HG02642 (cell line): Measurements from ENCODE around the gene HOXC4.
"Not testable (repeated sequence)": the region's sequence is repeated elsewhere in the genome, so short reads cannot be mapped to it uniquely, and the experiment has no call there.

Experiments
- ATAC-seq: cut with Tn5 transposase; IDR thresholded peaks from one replicate; pipeline ENCODE4 v1.9.1; 2021; ENCODE audit warnings: mild to moderate bottlenecking; ENCODE audit not compliant: unreplicated experiment, poor library complexity

HOXC4 gene

GRCh38 chr12:54039417-54040147, 14.1 kb upstream of the HOXC4 start:
- ATAC-seq, result no peak

DNA sequence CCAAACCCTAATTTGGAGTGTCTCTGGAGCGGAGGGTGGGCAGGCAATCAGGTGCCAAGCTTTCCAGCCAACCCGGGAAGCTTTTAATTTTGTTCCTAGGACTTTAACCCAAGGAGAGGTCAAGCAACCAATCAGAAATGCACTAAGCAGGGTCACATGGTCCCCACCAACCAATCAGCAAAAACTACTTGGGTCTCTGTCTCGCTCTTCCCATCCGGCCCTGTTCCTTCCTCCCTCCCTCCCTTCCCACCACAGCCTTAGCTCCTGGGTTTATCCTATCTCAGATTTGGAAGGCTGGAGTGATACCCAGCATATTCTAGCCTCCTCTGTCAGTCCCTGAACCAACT, 13.5 kb upstream of the HOXC4 start:
- no peak for ATAC-seq

GRCh38 chr12:54040648-54041047, 13.0 kb upstream of the HOXC4 start:
- no peak for ATAC-seq

DNA sequence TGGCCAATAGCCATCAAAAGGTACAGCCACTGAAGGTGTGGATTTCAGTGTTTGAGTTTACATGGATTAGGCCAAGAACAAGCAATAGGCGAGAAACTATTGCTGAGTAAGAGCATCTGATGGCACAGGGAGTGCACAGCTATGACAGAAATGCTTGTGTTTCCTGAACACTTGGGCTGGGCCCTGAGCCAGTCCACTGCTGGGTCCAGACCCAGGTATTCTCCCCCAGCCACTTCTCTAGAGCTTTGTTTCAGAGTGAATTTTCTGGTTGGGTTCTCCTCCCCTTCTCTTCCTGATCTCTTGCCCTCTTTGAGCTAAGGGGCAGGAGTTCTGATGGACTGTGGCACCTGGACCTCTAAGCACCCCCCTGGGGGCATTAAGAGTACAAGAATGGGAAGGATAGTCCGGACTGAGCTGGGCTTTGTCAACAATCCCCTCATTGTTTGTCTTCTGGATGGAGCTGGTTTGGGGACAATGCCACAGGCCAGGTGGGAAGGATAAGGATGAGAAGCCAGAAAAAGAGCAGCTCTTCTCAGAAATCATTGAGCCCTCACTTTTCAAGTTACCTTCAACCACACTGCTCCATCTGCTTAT, 12.4 kb upstream of the HOXC4 start:
- no peak for ATAC-seq

DNA sequence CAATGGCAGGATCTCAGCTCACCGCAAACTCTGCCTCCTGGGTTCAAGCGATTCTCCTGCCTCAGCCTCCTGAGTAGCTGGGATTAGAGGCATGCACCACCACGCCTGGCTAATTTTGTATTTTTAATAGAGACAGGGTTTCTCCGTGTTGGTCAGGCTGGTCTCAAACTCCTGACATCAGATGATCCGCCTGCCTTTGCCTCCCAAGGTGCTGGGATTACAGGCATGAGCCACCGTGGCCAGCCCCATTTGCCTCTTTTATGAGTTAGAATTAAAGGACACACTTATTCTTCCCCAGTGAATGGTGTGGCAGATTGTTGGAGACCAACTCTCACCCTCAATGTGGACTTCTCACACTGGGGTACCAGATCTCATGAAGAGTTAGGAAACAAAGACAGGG, 11.6 kb upstream of the HOXC4 start:
- not testable (repeated sequence) for ATAC-seq

DNA sequence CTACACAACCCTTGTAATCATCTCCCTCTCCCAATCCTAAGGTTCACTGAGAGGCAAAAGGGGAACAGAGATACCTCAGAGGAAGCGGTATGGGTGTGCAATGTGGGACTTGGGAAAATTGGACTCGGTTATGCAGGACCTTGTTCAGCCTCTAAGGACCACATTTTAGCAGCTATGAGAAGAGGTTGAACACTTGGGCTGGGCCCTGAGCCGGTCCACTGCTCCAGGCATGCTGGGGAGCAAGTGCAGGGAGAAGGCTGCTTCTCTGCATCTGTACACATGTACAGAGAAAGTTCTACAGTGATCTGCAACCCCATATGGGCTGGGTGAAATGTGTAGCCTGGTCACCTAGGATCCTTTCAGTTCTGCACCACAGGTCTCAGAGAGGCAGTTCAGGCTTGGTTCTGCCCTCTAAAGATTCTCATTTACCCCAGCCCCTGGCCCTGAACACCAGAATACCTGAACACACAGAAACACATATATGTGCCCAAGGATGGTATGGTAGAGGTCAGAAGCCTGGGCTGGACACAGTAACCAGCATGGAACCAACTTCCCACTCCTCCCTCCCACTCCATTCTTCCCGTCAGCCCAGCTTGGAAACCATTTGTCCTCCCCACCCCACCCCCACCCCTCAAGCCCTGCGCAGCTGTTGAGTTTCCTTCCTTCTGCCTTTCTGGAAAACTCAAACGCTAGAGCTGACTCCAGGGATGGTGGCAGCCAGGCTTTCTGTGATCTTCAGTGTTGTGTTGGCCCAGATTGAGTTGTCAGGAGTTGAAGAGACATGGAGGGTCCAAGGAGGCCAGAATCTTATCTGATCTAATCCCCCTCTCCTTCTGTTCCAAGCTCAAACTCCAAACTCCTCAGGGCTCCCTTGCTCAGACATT, 10.4 kb upstream of the HOXC4 start:
- no peak for ATAC-seq

- ATAC-seq, result no peak
Measured at GRCh38 chr12:54044425-54045103, 9.1 kb upstream of the HOXC4 start.

DNA sequence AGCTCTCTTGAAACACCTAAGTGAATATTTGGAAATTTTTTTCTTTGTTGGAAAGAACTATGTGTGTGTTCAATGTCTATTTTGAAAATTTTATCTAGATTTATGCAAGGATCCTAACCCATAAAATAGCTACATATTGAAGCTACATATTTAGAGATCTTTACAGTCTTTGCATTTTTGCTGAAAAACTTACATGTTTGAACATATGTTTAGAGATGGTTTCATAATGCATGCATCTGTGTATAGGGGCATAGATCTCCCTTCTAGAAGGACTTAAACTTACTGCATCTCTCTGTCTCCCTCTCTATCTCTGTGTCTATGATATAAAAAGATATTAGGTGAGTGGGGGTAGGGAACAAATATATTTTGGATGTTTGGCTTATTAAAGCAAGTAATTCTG, 8.2 kb upstream of the HOXC4 start:
- ATAC-seq, result no peak

- ATAC-seq, result no peak
Measured at GRCh38 chr12:54045868-54046521, 7.6 kb upstream of the HOXC4 start.

DNA sequence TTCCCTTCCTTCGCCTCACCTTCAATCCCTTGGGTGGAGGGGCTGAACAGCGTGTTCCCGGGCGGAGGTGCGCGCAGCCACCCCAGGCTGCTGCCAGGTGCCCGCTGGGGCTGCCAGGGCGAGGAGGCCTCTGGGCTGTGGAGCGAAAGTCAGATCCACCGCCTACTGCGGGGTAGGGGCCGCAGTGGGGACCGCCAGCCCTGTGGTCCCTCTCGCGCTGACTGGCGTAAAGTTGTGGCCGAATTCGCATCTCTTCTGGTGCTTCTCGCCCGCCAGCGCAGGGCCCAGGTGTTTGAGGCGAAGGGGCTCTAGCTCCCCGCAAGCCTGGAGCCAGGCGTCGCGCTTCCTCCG, 6.9 kb upstream of the HOXC4 start:
- ATAC-seq, result no peak

DNA sequence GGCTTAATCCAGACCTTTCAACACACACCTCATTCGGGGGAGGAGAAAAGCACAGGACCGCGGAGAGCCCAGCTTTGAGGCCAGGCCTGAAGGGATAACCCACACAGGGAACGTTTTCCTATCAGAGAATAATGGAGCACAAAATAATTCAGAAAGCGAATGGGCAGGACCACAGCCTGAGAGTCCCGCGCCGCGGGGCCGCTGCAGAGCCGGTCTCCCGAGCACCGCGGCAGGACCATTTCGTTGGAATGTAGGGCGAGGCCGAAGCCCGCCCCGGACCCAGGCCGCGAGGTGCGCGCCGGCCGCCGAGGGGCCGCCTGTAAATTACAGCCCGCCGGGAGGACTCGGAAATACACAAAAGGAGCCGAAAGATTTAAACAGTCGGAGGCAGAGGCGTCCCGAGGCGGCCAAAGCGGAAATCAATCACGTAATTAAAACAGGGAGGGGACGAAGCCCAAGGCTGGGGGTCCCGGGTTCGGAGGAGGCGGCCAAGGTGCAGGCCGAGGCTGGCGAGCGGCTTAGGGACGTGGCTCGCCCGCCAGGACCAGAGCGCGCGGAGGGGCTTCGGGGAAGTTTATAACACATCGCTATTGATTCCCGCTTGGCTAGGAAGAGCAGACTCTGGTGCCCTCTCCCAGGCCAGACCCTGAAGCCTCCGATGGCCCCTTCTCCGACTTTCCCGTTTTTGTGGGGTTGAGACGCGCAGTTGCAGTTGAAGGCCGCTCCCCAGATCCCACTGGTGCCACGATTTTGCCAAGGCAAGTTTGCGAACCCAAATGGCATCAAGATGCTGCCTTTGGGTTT, 6.3 kb upstream of the HOXC4 start:
- no peak for ATAC-seq

GRCh38 chr12:54047964-54048303, 5.7 kb upstream of the HOXC4 start:
- no peak for ATAC-seq

DNA sequence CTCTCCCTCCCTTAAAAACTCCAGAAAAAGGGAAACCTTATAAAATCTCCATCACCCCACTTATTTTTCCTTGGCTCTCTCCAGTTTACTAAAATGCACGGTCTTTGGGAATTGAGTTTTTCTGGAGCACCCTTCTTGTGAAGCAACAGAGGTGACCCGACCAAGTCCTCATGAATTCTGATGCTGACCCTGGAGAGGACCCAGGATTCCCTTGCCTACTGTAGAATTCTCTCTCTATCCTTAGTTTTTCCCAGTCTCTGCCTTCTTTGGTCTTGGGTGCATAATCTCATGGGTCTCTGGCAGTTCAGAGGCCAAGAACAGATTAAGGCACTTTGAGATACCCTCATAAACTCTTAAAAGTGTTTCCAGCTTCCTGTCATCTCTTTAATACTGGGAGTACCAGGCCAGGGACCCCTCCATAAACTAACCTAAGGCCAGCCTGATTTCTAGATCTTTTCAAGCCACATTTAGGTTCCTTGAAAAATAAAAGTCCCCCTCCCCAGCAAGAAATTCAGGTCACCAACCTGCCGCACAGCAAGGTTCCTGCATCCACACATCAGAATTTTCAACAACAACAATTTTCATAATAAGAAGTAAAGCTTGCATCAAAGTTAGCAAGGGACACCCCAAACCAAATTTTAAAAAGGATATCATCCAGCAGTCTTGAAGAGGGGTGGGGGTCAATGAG, 5.1 kb upstream of the HOXC4 start:
- no peak for ATAC-seq

- ATAC-seq, result no peak
Measured at GRCh38 chr12:54049108-54049507, 4.5 kb upstream of the HOXC4 start.

DNA sequence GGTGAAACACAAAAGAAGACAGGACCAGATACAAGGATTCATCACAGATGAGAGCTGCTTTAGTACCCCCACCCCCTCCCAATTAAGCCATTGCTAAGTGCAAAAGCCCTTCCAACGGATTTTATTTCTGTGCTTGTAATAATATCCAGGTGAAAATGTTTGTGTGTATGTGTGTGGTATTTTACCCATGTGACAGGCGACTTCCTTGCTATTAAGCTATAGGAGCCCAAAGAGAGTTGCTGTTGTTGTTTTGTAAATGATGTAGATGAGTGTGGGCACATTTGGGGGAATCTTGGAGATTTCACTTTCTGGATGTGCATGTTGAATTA, 3.2 kb upstream of the HOXC4 start:
- ATAC-seq, result no peak

GRCh38 chr12:54051026-54051842, 2.4 kb upstream of the HOXC4 start:
- no peak for ATAC-seq

DNA sequence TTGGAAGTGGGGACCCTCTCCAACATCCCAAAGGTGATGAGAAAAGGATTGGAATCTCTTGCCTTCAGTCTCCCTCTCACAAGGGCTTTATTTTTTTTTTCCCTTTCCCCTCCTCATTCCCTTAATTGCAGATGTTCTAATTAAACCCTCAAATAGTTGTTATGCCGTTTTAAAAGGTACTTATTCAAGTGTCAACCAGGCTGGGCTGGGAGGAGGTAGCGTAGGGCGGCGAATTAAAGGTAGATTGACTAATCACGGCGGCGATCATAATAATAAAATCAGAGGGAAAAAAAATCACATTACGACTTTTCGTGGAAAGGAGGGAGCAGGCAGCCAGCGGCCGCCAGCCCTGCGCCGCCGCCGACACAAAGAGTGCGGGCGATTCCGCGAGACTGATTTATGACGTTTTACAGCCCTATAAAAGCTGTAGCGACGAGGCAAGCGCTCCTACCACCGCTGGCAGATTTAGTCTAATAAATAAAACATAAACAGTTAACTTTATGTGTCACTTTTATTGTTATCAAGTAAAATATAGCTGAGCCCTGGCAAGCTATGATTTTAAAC, 1.7 kb upstream of the HOXC4 start:
- no peak for ATAC-seq

- peak; percentile 22 for ATAC-seq
Measured at GRCh38 chr12:54052438-54053002, 1.1 kb upstream of the HOXC4 start.
